ENCODE results near the gene BRCA2. TPM values are rescaled to one million over a fixed set of nuclear protein-coding genes. Genes with fewer than 3 reads are reported as not detected.

The BRCA2 gene
- total RNA-seq, 4 donors from 2014 or later: 0.94 to 3.6 (median 2.4) TPM

GRCh38 chr13:32378012-32378411, 62.7 kb downstream of the BRCA2 start:
- TF ChIP-seq, protein P1, sequence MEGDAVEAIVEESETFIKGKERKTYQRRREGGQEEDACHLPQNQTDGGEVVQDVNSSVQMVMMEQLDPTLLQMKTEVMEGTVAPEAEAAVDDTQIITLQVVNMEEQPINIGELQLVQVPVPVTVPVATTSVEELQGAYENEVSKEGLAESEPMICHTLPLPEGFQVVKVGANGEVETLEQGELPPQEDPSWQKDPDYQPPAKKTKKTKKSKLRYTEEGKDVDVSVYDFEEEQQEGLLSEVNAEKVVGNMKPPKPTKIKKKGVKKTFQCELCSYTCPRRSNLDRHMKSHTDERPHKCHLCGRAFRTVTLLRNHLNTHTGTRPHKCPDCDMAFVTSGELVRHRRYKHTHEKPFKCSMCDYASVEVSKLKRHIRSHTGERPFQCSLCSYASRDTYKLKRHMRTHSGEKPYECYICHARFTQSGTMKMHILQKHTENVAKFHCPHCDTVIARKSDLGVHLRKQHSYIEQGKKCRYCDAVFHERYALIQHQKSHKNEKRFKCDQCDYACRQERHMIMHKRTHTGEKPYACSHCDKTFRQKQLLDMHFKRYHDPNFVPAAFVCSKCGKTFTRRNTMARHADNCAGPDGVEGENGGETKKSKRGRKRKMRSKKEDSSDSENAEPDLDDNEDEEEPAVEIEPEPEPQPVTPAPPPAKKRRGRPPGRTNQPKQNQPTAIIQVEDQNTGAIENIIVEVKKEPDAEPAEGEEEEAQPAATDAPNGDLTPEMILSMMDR (IDR thresholded peaks at IDR 0.05; ENCODE audit: low read depth): no peak

DNA sequence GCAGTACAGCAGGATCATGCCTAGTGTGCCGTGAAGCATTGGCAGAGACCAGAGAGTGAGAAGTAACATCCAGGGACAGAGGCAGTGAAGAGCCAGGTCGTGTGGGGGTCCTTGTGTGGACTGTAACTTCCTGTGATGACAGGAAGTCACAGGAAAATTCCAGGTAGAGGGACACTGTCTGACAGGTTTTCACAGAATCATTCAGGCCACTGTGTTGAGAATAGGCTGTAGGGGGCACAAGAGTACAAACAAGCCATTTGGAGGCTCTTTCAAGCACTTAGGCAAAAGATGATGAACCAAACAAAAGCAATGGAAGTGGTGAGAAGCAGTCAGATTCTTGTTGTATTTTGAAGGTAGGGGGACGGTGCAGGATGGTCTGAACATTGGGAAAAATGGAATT, 66.2 kb downstream of the BRCA2 start:
- TF ChIP-seq, protein P1 (IDR thresholded peaks at IDR 0.05; ENCODE audit: low read depth): no peak

GRCh38 chr13:32383836-32384618, 68.7 kb downstream of the BRCA2 start:
- TF ChIP-seq, protein P1 (IDR thresholded peaks at IDR 0.05; ENCODE audit: low read depth): no peak

DNA sequence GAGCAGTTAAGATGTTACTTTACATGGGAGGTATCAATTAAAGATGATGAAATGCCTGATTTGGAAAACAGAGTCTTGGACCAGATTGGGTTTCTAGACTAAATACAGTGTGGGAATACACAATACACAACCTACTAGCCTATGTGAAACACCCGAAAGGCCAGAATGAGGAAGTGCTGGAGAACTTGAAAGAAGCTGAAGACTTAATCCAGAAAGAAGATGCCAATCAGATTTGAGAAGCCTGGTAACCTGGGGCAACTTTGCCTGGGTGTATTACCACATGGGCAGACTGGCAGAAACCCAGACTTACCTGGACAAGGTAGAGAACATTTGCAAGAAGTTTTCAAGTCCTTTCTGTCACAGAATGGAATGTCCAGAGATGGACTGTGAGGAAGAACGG, 69.4 kb downstream of the BRCA2 start:
- TF ChIP-seq, protein P1 (IDR thresholded peaks at IDR 0.05; ENCODE audit: low read depth): no peak

DNA sequence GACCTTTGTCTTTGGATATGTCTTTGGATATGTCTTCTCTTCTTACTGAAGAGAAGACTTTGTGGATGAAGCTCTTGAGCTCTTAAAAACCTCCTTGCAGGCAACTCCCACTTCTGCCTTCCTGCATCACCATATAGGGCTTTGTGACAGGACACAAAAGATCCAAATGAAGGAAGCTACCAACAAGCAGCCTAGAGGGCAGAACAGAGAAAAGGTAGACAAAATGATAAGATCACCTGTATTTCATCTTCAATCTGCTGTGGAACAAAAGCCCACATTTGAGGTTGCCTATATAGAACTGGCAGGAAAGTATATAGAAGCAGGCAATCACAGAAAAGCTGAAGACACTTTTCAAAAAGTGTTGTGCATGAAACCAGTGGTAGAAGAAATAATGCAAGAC, 70.1 kb downstream of the BRCA2 start:
- TF ChIP-seq, protein P1 (IDR thresholded peaks at IDR 0.05; ENCODE audit: low read depth): no peak

DNA sequence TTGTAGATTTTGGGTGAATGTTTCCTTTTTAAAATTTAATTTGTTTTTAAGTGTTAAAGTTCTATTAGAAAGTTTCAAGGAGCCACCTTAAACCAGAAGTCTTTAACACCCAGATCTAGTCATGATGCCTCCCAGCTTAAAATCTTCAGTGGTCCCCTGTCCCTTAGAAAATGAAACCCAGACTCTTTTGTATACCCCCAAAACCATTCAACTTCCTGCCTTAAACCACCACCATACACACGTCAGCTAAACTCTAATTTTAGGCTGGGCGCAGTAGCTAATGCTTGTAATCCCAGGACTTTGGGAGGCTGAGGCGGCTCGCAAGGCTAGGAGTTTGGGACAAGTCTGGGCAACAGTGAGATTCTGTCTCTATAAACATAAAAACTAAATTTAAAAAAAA, 74.7 kb downstream of the BRCA2 start:
- TF ChIP-seq, protein P1 (IDR thresholded peaks at IDR 0.05; ENCODE audit: low read depth): no peak

- TF ChIP-seq, protein P1 (IDR thresholded peaks at IDR 0.05; ENCODE audit: low read depth): no peak
These were observed 75.2 kb downstream of the BRCA2 start for GRCh38 chr13:32390484-32390883.
